ENCODE results near the gene THG1L.
"Not testable (repeated sequence)": the region's sequence is repeated elsewhere in the genome, so short reads cannot be mapped to it uniquely, and the experiment has no call there.

Gene THG1L

GRCh38 chr5:157731272-157732129 is at the start of gene THG1L:
THG1L (plus strand) TSS chr5:157731420; CDS start chr5:157731441, 21 bp downstream.
- DNase-seq: peak; percentile 99

- DNase-seq: no peak
Measured at GRCh38 chr5:157682257-157682656, 49.0 kb upstream of the THG1L start.

GRCh38 chr5:157686276-157687197 is 44.7 kb upstream of the THG1L start:
- DNase-seq: not testable (repeated sequence)

GRCh38 chr5:157687198-157687554 is 44.0 kb upstream of the THG1L start:
- DNase-seq: no peak

GRCh38 chr5:157689942-157690689 is 41.1 kb upstream of the THG1L start:
- DNase-seq: no peak

- DNase-seq: no peak
Measured at GRCh38 chr5:157690690-157691433, 40.4 kb upstream of the THG1L start.

GRCh38 chr5:157693816-157694215 is 37.4 kb upstream of the THG1L start:
- not testable (repeated sequence) for DNase-seq

- DNase-seq: not testable (repeated sequence)
Measured at GRCh38 chr5:157696154-157696553, 35.1 kb upstream of the THG1L start.

- DNase-seq: not testable (repeated sequence)
Measured at GRCh38 chr5:157698674-157699073, 32.5 kb upstream of the THG1L start.

GRCh38 chr5:157703736-157704135 is 27.5 kb upstream of the THG1L start:
- no peak for DNase-seq

- no peak for DNase-seq
Measured at GRCh38 chr5:157708866-157709265, 22.4 kb upstream of the THG1L start.

- DNase-seq: no peak
Measured at GRCh38 chr5:157709346-157709745, 21.9 kb upstream of the THG1L start.

- no peak for DNase-seq
Measured at GRCh38 chr5:157710431-157710830, 20.8 kb upstream of the THG1L start.

- DNase-seq: peak; percentile 79
Measured at GRCh38 chr5:157710882-157711281, 20.3 kb upstream of the THG1L start.

GRCh38 chr5:157713830-157714595 is 17.2 kb upstream of the THG1L start:
- no peak for DNase-seq

GRCh38 chr5:157714596-157714864 is 16.7 kb upstream of the THG1L start:
- no peak for DNase-seq

- DNase-seq: peak; percentile 72
Measured at GRCh38 chr5:157718519-157718918, 12.7 kb upstream of the THG1L start.

GRCh38 chr5:157719245-157719644 is 12.0 kb upstream of the THG1L start:
- DNase-seq: no peak

GRCh38 chr5:157721159-157721558 is 10.1 kb upstream of the THG1L start:
- no peak for DNase-seq

GRCh38 chr5:157722895-157723294 is 8.3 kb upstream of the THG1L start:
- DNase-seq: not testable (repeated sequence)

- DNase-seq: not testable (repeated sequence)
Measured at GRCh38 chr5:157726607-157727006, 4.6 kb upstream of the THG1L start.

- DNase-seq: not testable (repeated sequence)
Measured at GRCh38 chr5:157727858-157728257, 3.4 kb upstream of the THG1L start.

All from suppressor macrophage treated with lipopolysaccharide for 4 hours (primary cell).